Stimulated activated naive CD4-positive, alpha-beta T cell (primary cell): ENCODE results near the gene CRYBG3.

Experiments
- DNase-seq, 6 experiments: peaks; one replicate each; lab custom pipeline; 2025; lab: John Stamatoyannopoulos, UW

The CRYBG3 gene

GRCh38 chr3:97971679-97972567, 150.1 kb downstream of the CRYBG3 start, which contains the start of gene RIOX2:
Gene RIOX2, minus strand, starts transcription at chr3:97972431. Its CDS starts 4,838 bp downstream, at chr3:97967593.
- peak; percentile 60 to 79 (median 69) for DNase-seq

- no peak for DNase-seq
Measured at GRCh38 chr3:97972976-97973375, 151.2 kb downstream of the CRYBG3 start.

- DNase-seq: no peak
Measured at GRCh38 chr3:97974996-97975395, 153.2 kb downstream of the CRYBG3 start.

GRCh38 chr3:97975466-97975865, 153.7 kb downstream of the CRYBG3 start:
- DNase-seq: no peak

- no peak for DNase-seq
Measured at GRCh38 chr3:97979610-97980009, 157.8 kb downstream of the CRYBG3 start.

- DNase-seq: no peak
Measured at GRCh38 chr3:97981886-97982285, 160.1 kb downstream of the CRYBG3 start.

- no peak for DNase-seq
Measured at GRCh38 chr3:97983933-97984491, 162.2 kb downstream of the CRYBG3 start.

GRCh38 chr3:97987306-97987705, 165.5 kb downstream of the CRYBG3 start:
- DNase-seq: no peak

- DNase-seq: no peak
Measured at GRCh38 chr3:97988784-97989568, 167.2 kb downstream of the CRYBG3 start.

- DNase-seq: peak in 1 of 6 experiments; percentile 1
Measured at GRCh38 chr3:97990624-97991292, 168.9 kb downstream of the CRYBG3 start.

GRCh38 chr3:97991293-97991682, 169.5 kb downstream of the CRYBG3 start:
- DNase-seq: peak in 4 of 6 experiments; percentile 4 to 45 (median 38)

GRCh38 chr3:97992547-97993173, 170.8 kb downstream of the CRYBG3 start:
- no peak for DNase-seq

- no peak for DNase-seq
Measured at GRCh38 chr3:97993526-97993925, 171.7 kb downstream of the CRYBG3 start.

GRCh38 chr3:97994328-97994945, 172.6 kb downstream of the CRYBG3 start:
- DNase-seq: no peak
